Type B pancreatic cell (in vitro differentiated cells): ENCODE measurements around the gene TCAP. TPM values are rescaled to one million over a fixed set of nuclear protein-coding genes. Genes with fewer than 3 reads are reported as not detected.

Source experiments
- DNase-seq: peaks from one replicate; pipeline ENCODE4 v3.0.0; 2021; ENCODE audit warnings: mixed read lengths; ENCODE audit not compliant: unreplicated experiment; ENCODE audit errors: extremely low spot score
- H3K27ac Mint-ChIP-seq: 2 replicates; pipeline ENCODE4 v1.8.0; 2021; ENCODE audit warnings: mild to moderate bottlenecking, mixed read lengths
- H3K27me3 Mint-ChIP-seq: 2 replicates; pipeline ENCODE4 v1.8.0; 2021; ENCODE audit warnings: mixed read lengths
- H3K36me3 Mint-ChIP-seq: 2 replicates; pipeline ENCODE4 v1.8.0; 2021; ENCODE audit warnings: mixed read lengths
- H3K4me1 Mint-ChIP-seq: one replicate; pipeline ENCODE4 v1.8.0; 2021; ENCODE audit warnings: mixed read lengths; ENCODE audit not compliant: unreplicated experiment
- H3K4me3 Mint-ChIP-seq: 2 replicates; pipeline ENCODE4 v1.8.0; 2021; ENCODE audit warnings: mild to moderate bottlenecking, mixed read lengths
- H3K9me3 Mint-ChIP-seq: 2 replicates; pipeline ENCODE4 v1.8.0; 2021; ENCODE audit warnings: mixed read lengths
- CTCF ChIP-seq: fragments of 200-600 bp; sonication (generic); conservative IDR thresholded peaks from 2 replicates; pipeline ENCODE4 v1.5.0; 2021; ENCODE audit warnings: antibody characterized with exemption, mild to moderate bottlenecking
- total RNA-seq: library from RNA; stranded (reverse); gene quantifications from 2 replicates; pipeline ENCODE4 v1.2.1, GENCODE V29; 2021; ENCODE audit warnings: low replicate concordance

The TCAP gene
- total RNA-seq, 1 donor from 2014 or later, result 2.4 TPM

- Mint-ChIP-seq H3K27me3 (peaks cover 3% of the 10 kb centered on the region), H3K27ac (peak overlapping the region; percentile 96), H3K4me1 (peaks cover 10% of the 10 kb centered on the region), H3K4me3 (peak overlapping the region; percentile 49), H3K9me3 (no peaks in the 10 kb centered on the region), H3K36me3 (no peaks in the 10 kb centered on the region)
- no peak for TF ChIP-seq CTCF
- no peak for DNase-seq
These were observed 11.2 kb downstream of the TCAP start for GRCh38 chr17:39676198-39676819.

GRCh38 chr17:39677072-39677471 lies 11.9 kb downstream of the TCAP start:
- Mint-ChIP-seq H3K4me3 (no peak overlapping the region), H3K9me3 (no peaks in the 10 kb centered on the region), H3K36me3 (no peaks in the 10 kb centered on the region), H3K27ac (peak overlapping the region; percentile 11), H3K27me3 (no peaks in the 10 kb centered on the region), H3K4me1 (peaks cover 10% of the 10 kb centered on the region)
- TF ChIP-seq CTCF, result no peak
- no peak for DNase-seq

- Mint-ChIP-seq H3K27me3 (no peaks in the 10 kb centered on the region), H3K4me3 (no peak overlapping the region), H3K27ac (no peak overlapping the region)
These were observed 12.6 kb downstream of the TCAP start for GRCh38 chr17:39677542-39678339.

GRCh38 chr17:39678340-39679116 lies 13.4 kb downstream of the TCAP start:
- DNase-seq, result no peak

More at GRCh38 chr17:39677542-39678339, 12.6 kb downstream of the TCAP start:
- TF ChIP-seq CTCF, result no peak
- Mint-ChIP-seq H3K36me3 (no peaks in the 10 kb centered on the region), H3K9me3 (no peaks in the 10 kb centered on the region), H3K4me1 (peaks cover 10% of the 10 kb centered on the region)
- DNase-seq, result no peak

More at GRCh38 chr17:39678340-39679116, 13.4 kb downstream of the TCAP start:
- Mint-ChIP-seq H3K4me1 (peaks cover 10% of the 10 kb centered on the region), H3K27ac (peak overlapping the region; percentile 55), H3K4me3 (no peak overlapping the region), H3K36me3 (no peaks in the 10 kb centered on the region), H3K9me3 (no peaks in the 10 kb centered on the region), H3K27me3 (no peaks in the 10 kb centered on the region)
- TF ChIP-seq CTCF, result no peak
